ENCODE results near the gene OR5H14. TPM values are rescaled to one million over a fixed set of nuclear protein-coding genes. Genes with fewer than 3 reads are reported as not detected.

OR5H14 gene
- polyA plus RNA-seq, 1 of the 3 experiments (the other 2 are of a cell fraction), result not detected

DNA sequence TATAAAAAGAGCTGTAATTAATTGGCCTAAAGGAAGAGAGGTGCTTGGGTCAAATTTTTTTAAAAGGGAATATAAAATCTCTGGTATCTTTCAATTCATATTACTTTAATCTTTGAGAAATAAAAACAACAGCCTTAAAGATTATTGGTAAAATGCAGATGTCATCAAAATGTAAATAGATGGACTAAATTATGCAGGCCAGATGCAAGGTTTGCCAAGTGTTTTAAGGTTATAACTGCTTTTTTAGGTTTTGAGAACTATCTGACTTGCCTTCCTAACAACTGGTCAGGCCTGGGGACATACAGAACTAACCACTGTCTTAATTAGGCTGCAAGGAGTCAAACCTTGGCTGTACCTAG, 36.8 kb upstream of the OR5H14 start:
- Histone ChIP-seq H3K79me2 (ENCODE audit: insufficient read depth) (no peaks in the 10 kb centered on the region), H3K9me2 (no peaks in the 10 kb centered on the region; the same call in 1 of the 2 replicates), H3K4me3 (ENCODE audit: low read depth in 2 of 2, low read length in 1 of 2) (no peak overlapping the region), H3K27me3 (ENCODE audit: insufficient read depth) (no peaks in the 10 kb centered on the region), H2AFZ (ENCODE audit: low read depth) (no peak overlapping the region), H4K20me1 (ENCODE audit: insufficient read depth) (no peaks in the 10 kb centered on the region), H3K9ac (no peak overlapping the region), H3F3A (replicated peaks; ENCODE audit: insufficient read depth) (no peaks in the 10 kb centered on the region), H3K27ac (ENCODE audit: low read depth in 2 of 2, low read length in 1 of 2) (no peak overlapping the region), H3K36me3 (replicated peaks in 1 of 2; ENCODE audit: control insufficient read depth in 1 of 2, insufficient read depth in 2 of 2, low read length in 1 of 2) (no peaks in the 10 kb centered on the region), H3K4me1 (ENCODE audit: control insufficient read depth in 1 of 2, insufficient read depth in 2 of 2, low read depth in 1 of 2, low read length in 1 of 2) (no peaks in the 10 kb centered on the region), H3K4me2 (no peak overlapping the region), H3K9me3 (no peaks in the 10 kb centered on the region)
- no peak for DNase-seq
- no peak for TF ChIP-seq TAF1 (IDR thresholded peaks at IDR 0.05; ENCODE audit: borderline replicate concordance, low read depth, low read length)
- TF ChIP-seq MEF2A (IDR thresholded peaks at IDR 0.05; ENCODE audit: borderline replicate concordance, low read depth), result no peak
- TF ChIP-seq, protein P1, sequence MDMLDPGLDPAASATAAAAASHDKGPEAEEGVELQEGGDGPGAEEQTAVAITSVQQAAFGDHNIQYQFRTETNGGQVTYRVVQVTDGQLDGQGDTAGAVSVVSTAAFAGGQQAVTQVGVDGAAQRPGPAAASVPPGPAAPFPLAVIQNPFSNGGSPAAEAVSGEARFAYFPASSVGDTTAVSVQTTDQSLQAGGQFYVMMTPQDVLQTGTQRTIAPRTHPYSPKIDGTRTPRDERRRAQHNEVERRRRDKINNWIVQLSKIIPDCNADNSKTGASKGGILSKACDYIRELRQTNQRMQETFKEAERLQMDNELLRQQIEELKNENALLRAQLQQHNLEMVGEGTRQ (IDR thresholded peaks at IDR 0.05; ENCODE audit: borderline replicate concordance, low read depth, low read length), result no peak
- TF ChIP-seq FOXM1 (IDR thresholded peaks at IDR 0.05; ENCODE audit: low read depth), result no peak
- no peak for TF ChIP-seq FOXJ3 (CRISPR knock-in tag; IDR thresholded peaks at IDR 0.05)
- TF ChIP-seq, protein P2, sequence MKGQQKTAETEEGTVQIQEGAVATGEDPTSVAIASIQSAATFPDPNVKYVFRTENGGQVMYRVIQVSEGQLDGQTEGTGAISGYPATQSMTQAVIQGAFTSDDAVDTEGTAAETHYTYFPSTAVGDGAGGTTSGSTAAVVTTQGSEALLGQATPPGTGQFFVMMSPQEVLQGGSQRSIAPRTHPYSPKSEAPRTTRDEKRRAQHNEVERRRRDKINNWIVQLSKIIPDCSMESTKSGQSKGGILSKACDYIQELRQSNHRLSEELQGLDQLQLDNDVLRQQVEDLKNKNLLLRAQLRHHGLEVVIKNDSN (IDR thresholded peaks at IDR 0.05; ENCODE audit: borderline replicate concordance, low read depth), result no peak
- no peak for TF ChIP-seq JUND (IDR thresholded peaks at IDR 0.05)
- TF ChIP-seq TCF12 (IDR thresholded peaks at IDR 0.05), result no peak
- no peak for TF ChIP-seq MXI1 (IDR thresholded peaks at IDR 0.05; ENCODE audit: low read depth, low read length)
- TF ChIP-seq RXRA (IDR thresholded peaks at IDR 0.05; ENCODE audit: borderline replicate concordance, low read depth), result no peak
- no peak for TF ChIP-seq SMC3 (IDR thresholded peaks at IDR 0.05; ENCODE audit: low read depth, low read length)
- TF ChIP-seq GABPA (IDR thresholded peaks at IDR 0.05; ENCODE audit: low read depth), result no peak
- TF ChIP-seq, protein P3, sequence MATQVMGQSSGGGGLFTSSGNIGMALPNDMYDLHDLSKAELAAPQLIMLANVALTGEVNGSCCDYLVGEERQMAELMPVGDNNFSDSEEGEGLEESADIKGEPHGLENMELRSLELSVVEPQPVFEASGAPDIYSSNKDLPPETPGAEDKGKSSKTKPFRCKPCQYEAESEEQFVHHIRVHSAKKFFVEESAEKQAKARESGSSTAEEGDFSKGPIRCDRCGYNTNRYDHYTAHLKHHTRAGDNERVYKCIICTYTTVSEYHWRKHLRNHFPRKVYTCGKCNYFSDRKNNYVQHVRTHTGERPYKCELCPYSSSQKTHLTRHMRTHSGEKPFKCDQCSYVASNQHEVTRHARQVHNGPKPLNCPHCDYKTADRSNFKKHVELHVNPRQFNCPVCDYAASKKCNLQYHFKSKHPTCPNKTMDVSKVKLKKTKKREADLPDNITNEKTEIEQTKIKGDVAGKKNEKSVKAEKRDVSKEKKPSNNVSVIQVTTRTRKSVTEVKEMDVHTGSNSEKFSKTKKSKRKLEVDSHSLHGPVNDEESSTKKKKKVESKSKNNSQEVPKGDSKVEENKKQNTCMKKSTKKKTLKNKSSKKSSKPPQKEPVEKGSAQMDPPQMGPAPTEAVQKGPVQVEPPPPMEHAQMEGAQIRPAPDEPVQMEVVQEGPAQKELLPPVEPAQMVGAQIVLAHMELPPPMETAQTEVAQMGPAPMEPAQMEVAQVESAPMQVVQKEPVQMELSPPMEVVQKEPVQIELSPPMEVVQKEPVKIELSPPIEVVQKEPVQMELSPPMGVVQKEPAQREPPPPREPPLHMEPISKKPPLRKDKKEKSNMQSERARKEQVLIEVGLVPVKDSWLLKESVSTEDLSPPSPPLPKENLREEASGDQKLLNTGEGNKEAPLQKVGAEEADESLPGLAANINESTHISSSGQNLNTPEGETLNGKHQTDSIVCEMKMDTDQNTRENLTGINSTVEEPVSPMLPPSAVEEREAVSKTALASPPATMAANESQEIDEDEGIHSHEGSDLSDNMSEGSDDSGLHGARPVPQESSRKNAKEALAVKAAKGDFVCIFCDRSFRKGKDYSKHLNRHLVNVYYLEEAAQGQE (IDR thresholded peaks at IDR 0.05; ENCODE audit: low read depth, low read length), result no peak
- TF ChIP-seq, protein P4, sequence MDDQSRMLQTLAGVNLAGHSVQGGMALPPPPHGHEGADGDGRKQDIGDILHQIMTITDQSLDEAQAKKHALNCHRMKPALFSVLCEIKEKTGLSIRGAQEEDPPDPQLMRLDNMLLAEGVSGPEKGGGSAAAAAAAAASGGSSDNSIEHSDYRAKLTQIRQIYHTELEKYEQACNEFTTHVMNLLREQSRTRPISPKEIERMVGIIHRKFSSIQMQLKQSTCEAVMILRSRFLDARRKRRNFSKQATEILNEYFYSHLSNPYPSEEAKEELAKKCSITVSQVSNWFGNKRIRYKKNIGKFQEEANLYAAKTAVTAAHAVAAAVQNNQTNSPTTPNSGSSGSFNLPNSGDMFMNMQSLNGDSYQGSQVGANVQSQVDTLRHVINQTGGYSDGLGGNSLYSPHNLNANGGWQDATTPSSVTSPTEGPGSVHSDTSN (IDR thresholded peaks at IDR 0.05), result no peak
- POLR2A ChIA-PET, result no interaction called here
- CTCF ChIA-PET, result no interaction called here

Measured in SK-N-SH (cell line).